Activated CD8-positive, alpha-beta T cell treated with anti-CD3 and anti-CD28 coated beads, Interleukin-2, amount 10 ng/mL, durations not matched to agents 7 days and 5 days (primary cell): ENCODE measurements around the gene TRIM23. TPM values are rescaled to one million over a fixed set of nuclear protein-coding genes. Genes with fewer than 3 reads are reported as not detected.
"Not testable (repeated sequence)": the region's sequence is repeated elsewhere in the genome, so short reads cannot be mapped to it uniquely, and the experiment has no call there.

Experiments used
- ATAC-seq: fragments of 150-1000 bp; cut with Tn5 transposase; one replicate; pipeline ENCODE4 v1.10.0; 2021; ENCODE audit warnings: moderate library complexity
- CTCF ChIA-PET: fragments of 350-600 bp; sonication (Branson Sonifier 250); formaldehyde crosslinking; loops from one replicate; lab custom pipeline; 2021; ENCODE audit warnings: antibody characterized with exemption; lab: Charles Lee
- POLR2A ChIA-PET: fragments of 350-600 bp; sonication (Branson Sonifier 250); formaldehyde crosslinking; loops from one replicate; lab custom pipeline; 2021; ENCODE audit warnings: antibody characterized with exemption; lab: Charles Lee
- DNase-seq: peaks from one replicate; pipeline ENCODE4 v3.0.0-alpha.2; 2020
- H3K27ac Mint-ChIP-seq: one replicate; pipeline ENCODE4 v1.8.0; 2021; ENCODE audit warnings: mild to moderate bottlenecking, mixed read lengths
- H3K27me3 Mint-ChIP-seq: one replicate; pipeline ENCODE4 v1.8.0; 2021; ENCODE audit warnings: low read depth, mixed read lengths
- H3K36me3 Mint-ChIP-seq: one replicate; pipeline ENCODE4 v1.8.0; 2021; ENCODE audit warnings: low read depth, mixed read lengths
- H3K4me1 Mint-ChIP-seq: one replicate; pipeline ENCODE4 v1.8.0; 2021; ENCODE audit warnings: low read depth, mixed read lengths
- H3K4me3 Mint-ChIP-seq: one replicate; pipeline ENCODE4 v1.8.0; 2021; ENCODE audit warnings: mild to moderate bottlenecking, mixed read lengths
- H3K9me3 Mint-ChIP-seq: one replicate; pipeline ENCODE4 v1.8.0; 2022; ENCODE audit warnings: mixed read lengths; ENCODE audit not compliant: insufficient read depth
- total RNA-seq, 2 experiments: library from RNA; stranded (reverse); gene quantifications; one replicate each; pipeline ENCODE4 v1.2.3, GENCODE V29; 2021

Gene TRIM23
- total RNA-seq, 2 experiments from 2014 or later = 7.0 to 8.9 TPM

GRCh38 chr5:65624571-65625555 is 730 bp upstream of the TRIM23 start, which contains the start of the genes SHLD3 and TRAPPC13:
Gene SHLD3, plus strand, starts transcription at chr5:65625027. Its CDS starts 4,561 bp downstream, at chr5:65629588.
Gene TRAPPC13, plus strand, starts transcription at chr5:65625027. Its CDS starts 34 bp downstream, at chr5:65625061.
- ATAC-seq (peak; percentile 79), DNase-seq (peak; percentile 90)
- Mint-ChIP-seq H3K4me3 (peak within 1 kb of the TSS; percentile 89), H3K4me1 (peaks cover 35% of the 10 kb centered on the region), H3K27ac (peak within 1 kb of the TSS; percentile 97), H3K27me3 (no peaks in the 10 kb centered on the region), H3K9me3 (no peaks in the 10 kb centered on the region), H3K36me3 (peaks cover 13% of the 10 kb centered on the region)
- ChIA-PET POLR2A (interaction anchor here (0.6 to 2.0 kb wide), 8 partner anchors 41 to 1542 kb away, joined by 3 to 25 read pairs (median 4); partner anchors contain the start of genes CENPK, ERBIN and PPWD1), CTCF (interaction anchor here (0.6 to 1.4 kb wide), 4 partner anchors 13 to 98 kb away, joined by 3 to 5 read pairs (median 4); partner anchors contain the start of genes CENPK and PPWD1)

- H3K36me3 Mint-ChIP-seq = peaks cover 8% of the 10 kb centered on the region
- DNase-seq (no peak), ATAC-seq (no peak)
- no peaks in the 10 kb centered on the region for H3K9me3 Mint-ChIP-seq
- H3K27ac Mint-ChIP-seq = peak overlapping the region; percentile 97
- H3K4me3 Mint-ChIP-seq = peak overlapping the region; percentile 89
- POLR2A ChIA-PET = interaction anchor here (0.7 to 2.0 kb wide), 7 partner anchors 10 to 344 kb away, joined by 3 to 25 read pairs (median 4); partner anchors contain the start of genes CENPK and PPWD1
- H3K4me1 Mint-ChIP-seq = peaks cover 31% of the 10 kb centered on the region
- H3K27me3 Mint-ChIP-seq = no peaks in the 10 kb centered on the region
- CTCF ChIA-PET = interaction anchor here (0.9 to 1.6 kb wide), 5 partner anchors 10 to 140 kb away, joined by 3 to 8 read pairs (median 4); no protein-coding TSS in a partner anchor
These were observed 651 bp downstream of the TRIM23 start for GRCh38 chr5:65623482-65623881.

- H3K9me3 Mint-ChIP-seq, DNase-seq, POLR2A ChIA-PET, H3K36me3 Mint-ChIP-seq, H3K4me3 Mint-ChIP-seq, ATAC-seq, CTCF ChIA-PET, H3K27ac Mint-ChIP-seq, H3K27me3 Mint-ChIP-seq: not testable (repeated sequence)
- peaks cover 22% of the 10 kb centered on the region for H3K4me1 Mint-ChIP-seq
These were observed 2.2 kb downstream of the TRIM23 start for GRCh38 chr5:65621961-65622360.

- Mint-ChIP-seq H3K36me3 (peaks cover 10% of the 10 kb centered on the region), H3K4me1 (peaks cover 15% of the 10 kb centered on the region), H3K27me3 (no peaks in the 10 kb centered on the region), H3K27ac (no peak overlapping the region), H3K9me3 (no peaks in the 10 kb centered on the region), H3K4me3 (no peak overlapping the region)
- ATAC-seq (no peak), DNase-seq (no peak)
- ChIA-PET POLR2A (interaction anchor here (1.3 kb wide), 1 partner anchor 57 kb away, joined by 5 read pairs; the partner anchor contains the start of genes CENPK and PPWD1), CTCF (no interaction called here)
These were observed 4.1 kb downstream of the TRIM23 start for GRCh38 chr5:65620021-65620420.

DNA sequence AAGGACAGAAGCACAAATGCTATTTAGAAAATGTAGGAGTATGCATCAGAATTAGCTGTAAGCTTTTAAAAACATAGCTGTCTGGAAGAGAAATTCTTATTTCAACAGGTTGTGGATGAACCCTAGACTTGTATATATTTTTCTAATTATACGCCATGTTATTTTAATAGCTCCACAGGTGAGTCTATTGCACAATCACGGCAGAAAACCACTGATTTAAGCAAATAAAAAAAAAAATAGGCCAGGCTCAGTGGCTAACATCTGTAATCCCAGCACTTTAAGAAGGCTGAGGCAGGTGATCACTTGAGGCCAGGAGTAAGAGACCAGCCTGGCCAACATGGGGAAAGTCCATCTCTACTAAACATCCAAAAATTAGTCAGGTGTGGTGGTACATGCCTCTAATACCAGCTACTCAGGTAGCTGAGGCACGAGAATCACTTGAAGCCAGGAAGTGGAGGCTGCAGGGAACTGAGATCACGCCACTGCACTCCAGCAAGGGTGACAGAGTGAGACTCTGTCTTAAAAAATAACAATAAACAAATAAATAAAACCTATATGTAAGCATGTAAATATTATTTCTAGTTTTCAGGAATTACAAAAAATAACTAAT is 11.7 kb downstream of the TRIM23 start:
- CTCF ChIA-PET = interaction anchor here (1.1 to 2.5 kb wide), 2 partner anchors 11 to 56 kb away, joined by 3 to 8 read pairs; partner anchors contain the start of gene TRIM23
- H3K27ac Mint-ChIP-seq = no peak overlapping the region
- H3K27me3 Mint-ChIP-seq = no peaks in the 10 kb centered on the region
- peaks cover 38% of the 10 kb centered on the region for H3K36me3 Mint-ChIP-seq
- ATAC-seq (no peak), DNase-seq (no peak)
- no peaks in the 10 kb centered on the region for H3K4me1 Mint-ChIP-seq
- no peak overlapping the region for H3K4me3 Mint-ChIP-seq
- no peaks in the 10 kb centered on the region for H3K9me3 Mint-ChIP-seq
- POLR2A ChIA-PET = interaction anchor here (1.5 to 1.6 kb wide), 2 partner anchors 11 to 49 kb away, joined by 4 to 8 read pairs; partner anchors contain the start of genes CENPK, PPWD1 and TRIM23

- Mint-ChIP-seq H3K27ac (no peak overlapping the region), H3K9me3 (no peaks in the 10 kb centered on the region), H3K4me3 (no peak overlapping the region), H3K27me3 (no peaks in the 10 kb centered on the region), H3K36me3 (peaks cover 44% of the 10 kb centered on the region), H3K4me1 (no peaks in the 10 kb centered on the region)
- DNase-seq (no peak), ATAC-seq (no peak)
- CTCF ChIA-PET = interaction anchor here (0.7 to 2.5 kb wide), 3 partner anchors 12 to 55 kb away, joined by 3 to 8 read pairs (median 3); partner anchors contain the start of gene TRIM23
- POLR2A ChIA-PET = interaction anchor here (1.5 to 1.6 kb wide), 2 partner anchors 12 to 48 kb away, joined by 4 to 8 read pairs; partner anchors contain the start of genes CENPK, PPWD1 and TRIM23
These were observed 12.6 kb downstream of the TRIM23 start for GRCh38 chr5:65611524-65611923.

DNA sequence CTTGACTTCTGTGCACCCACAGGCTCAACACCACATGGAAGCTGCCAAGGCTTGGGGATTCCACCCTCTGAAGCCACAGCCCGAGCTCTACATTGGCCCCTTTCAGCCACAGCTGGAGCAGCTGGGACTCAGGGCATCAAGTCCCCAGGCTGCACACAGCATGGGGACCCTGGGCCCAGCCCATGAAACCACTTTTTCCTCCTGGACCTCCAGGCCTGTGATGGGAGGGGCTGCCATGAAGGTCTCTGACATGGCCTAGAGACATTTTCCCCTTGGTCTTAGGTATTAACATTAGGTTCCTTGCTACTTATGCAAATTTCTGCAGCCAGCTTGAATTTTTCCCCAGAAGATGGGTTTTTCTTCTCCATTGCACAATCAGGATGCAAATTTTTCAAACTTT is 22.4 kb downstream of the TRIM23 start:
- ATAC-seq = not testable (repeated sequence)

GRCh38 chr5:65588694-65589093 is 35.4 kb downstream of the TRIM23 start:
- H3K4me3 Mint-ChIP-seq = no peak overlapping the region
- no peak overlapping the region for H3K27ac Mint-ChIP-seq
- no peaks in the 10 kb centered on the region for H3K4me1 Mint-ChIP-seq
- CTCF ChIA-PET = interaction anchor here (0.8 to 1.8 kb wide), 2 partner anchors 36 to 106 kb away, joined by 3 read pairs; partner anchors contain the start of gene TRIM23
- POLR2A ChIA-PET = no interaction called here
- H3K36me3 Mint-ChIP-seq = peaks cover 33% of the 10 kb centered on the region
- no peak for DNase-seq
- H3K27me3 Mint-ChIP-seq = no peaks in the 10 kb centered on the region
- ATAC-seq = no peak
- H3K9me3 Mint-ChIP-seq = no peaks in the 10 kb centered on the region

More for the DNA sequence above, 22.4 kb downstream of the TRIM23 start:
- H3K27me3 Mint-ChIP-seq, H3K4me3 Mint-ChIP-seq, CTCF ChIA-PET, H3K9me3 Mint-ChIP-seq, H3K27ac Mint-ChIP-seq, DNase-seq, POLR2A ChIA-PET, H3K4me1 Mint-ChIP-seq: not testable (repeated sequence)
- peaks cover 67% of the 10 kb centered on the region for H3K36me3 Mint-ChIP-seq

DNA sequence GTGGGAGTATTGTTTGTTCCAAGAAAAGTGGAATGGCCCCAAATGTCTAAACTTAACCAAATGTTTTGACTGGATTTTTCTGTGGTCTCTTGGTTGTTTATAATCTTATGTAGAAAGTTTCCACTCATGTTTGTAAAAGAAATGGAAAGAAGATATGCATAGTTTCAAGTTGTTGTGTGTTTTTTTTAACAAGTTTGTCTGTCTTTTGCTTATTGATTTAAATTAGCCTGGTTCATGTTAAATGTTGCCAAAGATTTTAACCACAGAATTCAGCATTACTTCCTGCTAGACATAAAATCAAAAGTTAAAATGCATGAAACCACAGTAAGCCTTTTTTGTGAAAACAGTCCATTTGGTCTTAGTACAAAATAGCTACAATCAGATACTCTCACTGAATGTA is 47.0 kb downstream of the TRIM23 start:
- POLR2A ChIA-PET = interaction anchor here (0.9 to 1.2 kb wide), 3 partner anchors 11 to 14 kb away, joined by 3 to 4 read pairs (median 3); partner anchors contain the start of genes CENPK and PPWD1
- Mint-ChIP-seq H3K27ac (no peak overlapping the region), H3K9me3 (no peaks in the 10 kb centered on the region), H3K36me3 (peaks cover 52% of the 10 kb centered on the region), H3K4me3 (no peak overlapping the region), H3K27me3 (no peaks in the 10 kb centered on the region), H3K4me1 (peaks cover 11% of the 10 kb centered on the region)
- no peak for DNase-seq
- ATAC-seq = no peak
- CTCF ChIA-PET = no interaction called here

GRCh38 chr5:65570598-65571226 is 53.4 kb downstream of the TRIM23 start:
- Mint-ChIP-seq H3K4me3 (no peak overlapping the region), H3K9me3 (no peaks in the 10 kb centered on the region), H3K36me3 (peaks cover 39% of the 10 kb centered on the region), H3K4me1 (peaks cover 11% of the 10 kb centered on the region), H3K27ac (no peak overlapping the region), H3K27me3 (no peaks in the 10 kb centered on the region)
- ATAC-seq (no peak), DNase-seq (no peak)
- CTCF ChIA-PET = no interaction called here
- POLR2A ChIA-PET = interaction anchor here (1.8 kb wide), 1 partner anchor 8 kb away, joined by 13 read pairs; the partner anchor contains the start of genes CENPK and PPWD1
